AG09319 (cell line): ENCODE results near the gene SPOCK1.

Experiments used
- DNase-seq: peaks from one replicate; pipeline ENCODE4 v3.0.0-alpha.2; 2010; ENCODE audit warnings: low read depth; ENCODE audit errors: extremely low read depth
- TF ChIP-seq, protein P1 (sequence below): IDR thresholded peaks from 2 replicates; pipeline ENCODE4 v1.5.1; 2011; ENCODE audit warnings: low read depth, mild to moderate bottlenecking, inconsistent platforms, low read length, moderate library complexity

Gene SPOCK1

GRCh38 chr5:137481596-137481995 is 17.5 kb downstream of the SPOCK1 start:
- no peak for DNase-seq
- TF ChIP-seq, protein P1, sequence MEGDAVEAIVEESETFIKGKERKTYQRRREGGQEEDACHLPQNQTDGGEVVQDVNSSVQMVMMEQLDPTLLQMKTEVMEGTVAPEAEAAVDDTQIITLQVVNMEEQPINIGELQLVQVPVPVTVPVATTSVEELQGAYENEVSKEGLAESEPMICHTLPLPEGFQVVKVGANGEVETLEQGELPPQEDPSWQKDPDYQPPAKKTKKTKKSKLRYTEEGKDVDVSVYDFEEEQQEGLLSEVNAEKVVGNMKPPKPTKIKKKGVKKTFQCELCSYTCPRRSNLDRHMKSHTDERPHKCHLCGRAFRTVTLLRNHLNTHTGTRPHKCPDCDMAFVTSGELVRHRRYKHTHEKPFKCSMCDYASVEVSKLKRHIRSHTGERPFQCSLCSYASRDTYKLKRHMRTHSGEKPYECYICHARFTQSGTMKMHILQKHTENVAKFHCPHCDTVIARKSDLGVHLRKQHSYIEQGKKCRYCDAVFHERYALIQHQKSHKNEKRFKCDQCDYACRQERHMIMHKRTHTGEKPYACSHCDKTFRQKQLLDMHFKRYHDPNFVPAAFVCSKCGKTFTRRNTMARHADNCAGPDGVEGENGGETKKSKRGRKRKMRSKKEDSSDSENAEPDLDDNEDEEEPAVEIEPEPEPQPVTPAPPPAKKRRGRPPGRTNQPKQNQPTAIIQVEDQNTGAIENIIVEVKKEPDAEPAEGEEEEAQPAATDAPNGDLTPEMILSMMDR: no peak

GRCh38 chr5:137478043-137478442 is 21.1 kb downstream of the SPOCK1 start:
- DNase-seq: no peak
- TF ChIP-seq, protein P1: no peak

DNA sequence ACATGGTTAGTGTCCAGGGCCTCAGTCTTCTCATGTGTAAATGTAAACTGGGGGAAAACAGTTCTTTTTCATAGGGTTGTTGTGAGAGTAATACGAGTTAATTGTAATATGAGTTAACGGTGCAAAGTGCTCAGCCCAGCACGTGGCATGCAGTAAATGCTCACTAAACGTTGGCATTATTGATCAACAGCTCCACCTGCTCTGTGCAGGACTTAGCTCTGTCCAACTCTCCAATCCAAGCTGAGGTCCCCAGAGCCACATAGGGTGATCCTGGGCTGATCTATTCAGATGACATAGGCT is 28.3 kb downstream of the SPOCK1 start:
- TF ChIP-seq, protein P1: no peak
- DNase-seq: no peak

DNA sequence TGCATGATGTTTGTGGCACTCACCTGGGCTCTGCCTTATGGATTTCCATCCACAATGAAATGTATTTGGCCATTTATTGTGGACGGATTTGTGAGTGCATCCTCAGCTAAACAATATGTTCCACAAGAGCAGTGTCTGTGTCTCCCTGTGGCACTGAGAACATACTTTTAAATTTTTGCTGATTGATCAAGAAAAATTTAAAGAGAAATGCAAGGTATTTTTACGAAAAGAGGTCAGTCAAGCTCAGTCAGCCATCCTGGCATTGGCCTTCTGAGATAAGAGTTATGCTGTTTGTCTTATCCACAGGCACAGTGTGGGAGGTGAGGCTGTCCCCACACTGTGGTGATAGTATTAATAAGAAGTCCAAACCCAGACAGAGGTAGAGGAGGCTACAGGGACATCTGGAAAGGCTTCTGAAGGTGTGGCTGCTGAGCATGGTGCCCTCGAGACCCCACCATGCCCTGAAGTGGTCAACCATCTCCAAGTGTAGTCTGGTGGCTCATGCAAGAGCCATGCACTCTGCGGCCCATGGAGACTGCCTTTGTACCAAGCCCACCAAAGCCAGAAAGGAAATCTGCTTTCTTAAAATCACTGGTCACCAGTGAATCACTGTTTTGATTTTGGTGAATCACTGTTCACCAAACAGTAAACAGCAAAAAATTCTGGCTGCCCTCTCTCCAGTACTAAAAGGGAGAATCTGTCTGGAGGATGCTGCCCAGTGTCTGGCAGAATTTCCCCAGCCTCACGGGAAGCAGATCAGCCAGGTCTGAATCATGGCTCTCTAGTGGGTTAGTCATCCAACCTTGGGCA is 28.8 kb downstream of the SPOCK1 start:
- TF ChIP-seq, protein P1: no peak
- DNase-seq: peak; percentile 81

DNA sequence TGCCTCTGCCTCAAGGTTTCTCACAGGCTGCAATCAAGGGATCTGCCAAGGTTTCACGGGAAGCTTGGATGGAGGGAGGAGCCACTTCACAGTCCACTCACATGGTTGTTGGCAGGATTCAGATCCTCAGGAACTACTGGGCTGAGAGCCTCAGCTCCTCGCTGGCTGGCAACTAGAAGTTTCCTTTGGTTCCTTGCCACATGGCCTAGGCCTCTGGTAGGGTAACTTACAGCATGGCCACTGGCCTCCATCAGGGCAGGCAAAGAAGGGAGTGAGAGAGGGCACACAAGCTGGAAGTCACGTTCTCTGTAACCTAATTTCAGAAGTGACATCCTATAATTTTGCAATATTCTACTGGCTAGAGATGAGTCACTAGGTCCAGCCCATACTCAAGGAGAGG is 32.2 kb downstream of the SPOCK1 start:
- DNase-seq: peak; percentile 20
- TF ChIP-seq, protein P1: no peak

GRCh38 chr5:137465930-137466329 is 33.2 kb downstream of the SPOCK1 start:
- no peak for DNase-seq
- TF ChIP-seq, protein P1: no peak

- TF ChIP-seq, protein P1: no peak
- DNase-seq: no peak
Observed at GRCh38 chr5:137462816-137463520, 36.2 kb downstream of the SPOCK1 start.
